Fibroblast of the aortic adventitia (primary cell): Measurements from ENCODE around the gene TMEM242. TPM values are rescaled to one million over a fixed set of nuclear protein-coding genes. Genes with fewer than 3 reads are reported as not detected.
A peak's percentile ranks its signal among the peaks of the same experiment; 100 is the strongest.

Experiments
- DNase-seq: peaks from one replicate; pipeline ENCODE4 v3.0.0-alpha.2; 2010; ENCODE audit warnings: low read depth
- H3K4me3 ChIP-seq: 2 replicates; pipeline ENCODE4 v1.5.1; 2011; ENCODE audit warnings: low read depth, mild to moderate bottlenecking, control low read depth, low read length, moderate library complexity
- total RNA-seq: library from RNA; depleted of rRNA; stranded (reverse); fragments of >200 nt; gene quantifications from 2 replicates; pipeline ENCODE4 v1.2.3, GENCODE V29; 2012; ENCODE audit warnings: low replicate concordance
- TF ChIP-seq, protein P1 (sequence below): IDR thresholded peaks from 2 replicates; pipeline ENCODE4 v1.5.1; 2011; ENCODE audit warnings: mild to moderate bottlenecking, low read length, control low read depth, inconsistent platforms; ENCODE audit not compliant: insufficient read depth

Gene TMEM242
- total RNA-seq, 1 donor: 7.0 TPM

GRCh38 chr6:157326979-157327378, 3.7 kb upstream of the TMEM242 start:
- no peak overlapping the region for H3K4me3 ChIP-seq
- DNase-seq: peak; percentile 76
- TF ChIP-seq, protein P1, sequence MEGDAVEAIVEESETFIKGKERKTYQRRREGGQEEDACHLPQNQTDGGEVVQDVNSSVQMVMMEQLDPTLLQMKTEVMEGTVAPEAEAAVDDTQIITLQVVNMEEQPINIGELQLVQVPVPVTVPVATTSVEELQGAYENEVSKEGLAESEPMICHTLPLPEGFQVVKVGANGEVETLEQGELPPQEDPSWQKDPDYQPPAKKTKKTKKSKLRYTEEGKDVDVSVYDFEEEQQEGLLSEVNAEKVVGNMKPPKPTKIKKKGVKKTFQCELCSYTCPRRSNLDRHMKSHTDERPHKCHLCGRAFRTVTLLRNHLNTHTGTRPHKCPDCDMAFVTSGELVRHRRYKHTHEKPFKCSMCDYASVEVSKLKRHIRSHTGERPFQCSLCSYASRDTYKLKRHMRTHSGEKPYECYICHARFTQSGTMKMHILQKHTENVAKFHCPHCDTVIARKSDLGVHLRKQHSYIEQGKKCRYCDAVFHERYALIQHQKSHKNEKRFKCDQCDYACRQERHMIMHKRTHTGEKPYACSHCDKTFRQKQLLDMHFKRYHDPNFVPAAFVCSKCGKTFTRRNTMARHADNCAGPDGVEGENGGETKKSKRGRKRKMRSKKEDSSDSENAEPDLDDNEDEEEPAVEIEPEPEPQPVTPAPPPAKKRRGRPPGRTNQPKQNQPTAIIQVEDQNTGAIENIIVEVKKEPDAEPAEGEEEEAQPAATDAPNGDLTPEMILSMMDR: no peak

GRCh38 chr6:157325069-157325805, 1.9 kb upstream of the TMEM242 start:
- TF ChIP-seq, protein P1: no peak
- DNase-seq: peak; percentile 38
- H3K4me3 ChIP-seq: no peak overlapping the region

GRCh38 chr6:157323966-157324300, 614 bp upstream of the TMEM242 start:
- H3K4me3 ChIP-seq: peak overlapping the region; percentile 94
- TF ChIP-seq, protein P1: peak; percentile 32
- peak; percentile 81 for DNase-seq

DNA sequence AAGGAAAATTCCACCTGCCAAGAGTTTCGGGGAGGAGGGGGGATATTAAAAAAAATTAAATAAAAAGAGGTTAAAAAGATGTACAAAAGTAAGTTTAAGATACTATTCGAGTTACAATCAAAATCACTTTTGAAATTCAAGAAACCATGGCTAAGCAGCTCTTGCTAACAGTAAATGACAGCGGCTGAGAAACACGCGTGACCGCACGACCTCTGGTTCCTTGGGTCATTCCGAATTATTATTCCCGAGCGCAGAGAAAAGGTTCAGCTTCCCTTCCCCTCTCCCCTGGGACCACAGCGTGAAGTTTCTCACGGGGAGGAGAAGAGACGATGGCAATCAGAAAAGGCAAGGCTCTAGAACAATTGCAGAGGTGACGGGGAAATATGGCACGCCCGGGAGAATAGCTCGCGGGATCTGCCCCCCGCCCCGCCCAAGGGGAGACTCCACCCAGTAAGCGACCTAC, 496 bp downstream of the TMEM242 start:
- DNase-seq: no peak
- TF ChIP-seq, protein P1: no peak
- H3K4me3 ChIP-seq: peak overlapping the region; percentile 94

- TF ChIP-seq, protein P1: no peak
- DNase-seq: peak; percentile 91
Measured at GRCh38 chr6:157316871-157317814, 6.2 kb downstream of the TMEM242 start.

GRCh38 chr6:157314705-157315321, 8.5 kb downstream of the TMEM242 start:
- H3K4me3 ChIP-seq: no peak overlapping the region
- peak; percentile 89 for DNase-seq
- TF ChIP-seq, protein P1: peak; percentile 86

More at GRCh38 chr6:157316871-157317814, 6.2 kb downstream of the TMEM242 start:
- H3K4me3 ChIP-seq: no peak overlapping the region
